ENCODE results near the gene ALPP. TPM values are rescaled to one million over a fixed set of nuclear protein-coding genes. Genes with fewer than 3 reads are reported as not detected.
A peak's percentile ranks its signal among the peaks of the same experiment; 100 is the strongest.

ALPP gene
- total RNA-seq, 1 experiment from 2014 or later: 0.20 TPM

GRCh38 chr2:232419245-232420072 lies 40.9 kb downstream of the ALPP start (continued):
- no peak for TF ChIP-seq STAT6 (CRISPR knock-in tag; conservative IDR thresholded peaks at IDR 0.05; ENCODE audit: low read depth)

- CTCF ChIA-PET: interaction anchor here (1.2 to 1.9 kb wide), 3 partner anchors 17 to 494 kb away, joined by 4 to 6 read pairs (median 4); no protein-coding TSS in a partner anchor
- H3K4me1 Mint-ChIP-seq: peaks cover 39% of the 10 kb centered on the region
- H3K27ac Mint-ChIP-seq: no peak overlapping the region
Observed at GRCh38 chr2:232420073-232420454, 41.5 kb downstream of the ALPP start.

GRCh38 chr2:232420463-232421188 lies 42.1 kb downstream of the ALPP start:
- Mint-ChIP-seq H3K27me3 (ENCODE audit: low read depth) (peaks cover 76% of the 10 kb centered on the region), H3K4me1 (peaks cover 45% of the 10 kb centered on the region), H3K9me3 (peaks cover 5% of the 10 kb centered on the region), H3K36me3 (peaks cover 14% of the 10 kb centered on the region), H3K27ac (no peak overlapping the region), H3K4me3 (peak overlapping the region; percentile 77)
- peak; percentile 61 for DNase-seq (ENCODE audit: low spot score)
- peak; percentile 13 for ATAC-seq
- ChIA-PET POLR2A (interaction anchor here (0.6 to 1.3 kb wide), 5 partner anchors 9 to 32 kb away, joined by 3 to 4 read pairs (median 4); no protein-coding TSS in a partner anchor), CTCF (interaction anchor here (0.8 to 1.9 kb wide), 13 partner anchors 10 to 520 kb away, joined by 3 to 6 read pairs (median 4); no protein-coding TSS in a partner anchor)
- no peak for TF ChIP-seq NFATC4 (CRISPR knock-in tag; IDR thresholded peaks at IDR 0.05)
- no peak for TF ChIP-seq SP1 (CRISPR knock-in tag; conservative IDR thresholded peaks at IDR 0.05)
- TF ChIP-seq MLX (CRISPR knock-in tag; IDR thresholded peaks at IDR 0.05): no peak
- no peak for TF ChIP-seq NR2C2 (CRISPR knock-in tag; IDR thresholded peaks at IDR 0.05)
- no peak for TF ChIP-seq NR1H2 (CRISPR knock-in tag; IDR thresholded peaks at IDR 0.05)
- peak; percentile 56; the same call in 1 of the 2 replicates for TF ChIP-seq MAX (CRISPR knock-in tag; IDR thresholded peaks at IDR 0.05)
- no peak for TF ChIP-seq STAT6 (CRISPR knock-in tag; conservative IDR thresholded peaks at IDR 0.05; ENCODE audit: low read depth)
- no peak for TF ChIP-seq TP53 (CRISPR knock-in tag; IDR thresholded peaks at IDR 0.05)
- no peak for TF ChIP-seq ESRRA (CRISPR knock-in tag; IDR thresholded peaks at IDR 0.05; ENCODE audit: borderline replicate concordance)
- TF ChIP-seq ZNF512 (CRISPR knock-in tag; IDR thresholded peaks at IDR 0.05; ENCODE audit: borderline replicate concordance): no peak
- TF ChIP-seq KAT7 (CRISPR knock-in tag; IDR thresholded peaks at IDR 0.05; ENCODE audit: borderline replicate concordance): peak; percentile 26; the same call in 1 of the 2 replicates
- TF ChIP-seq ZNF396 (CRISPR knock-in tag; IDR thresholded peaks at IDR 0.05; ENCODE audit: borderline replicate concordance): no peak
- TF ChIP-seq OVOL2 (CRISPR knock-in tag; IDR thresholded peaks at IDR 0.05; ENCODE audit: borderline replicate concordance): no peak
- no peak for TF ChIP-seq ATF1 (CRISPR knock-in tag; IDR thresholded peaks at IDR 0.05)

More at GRCh38 chr2:232420073-232420454, 41.5 kb downstream of the ALPP start:
- TF ChIP-seq ZNF281 (CRISPR knock-in tag; IDR thresholded peaks at IDR 0.05) (peak; percentile 51; the same call in 1 of the 2 replicates), TEAD4 (CRISPR knock-in tag; IDR thresholded peaks at IDR 0.05) (no peak)
- H3K9me3 Mint-ChIP-seq: peaks cover 5% of the 10 kb centered on the region
- peak overlapping the region; percentile 77 for H3K4me3 Mint-ChIP-seq
- H3K27me3 Mint-ChIP-seq (ENCODE audit: low read depth): peaks cover 76% of the 10 kb centered on the region
- peaks cover 14% of the 10 kb centered on the region for H3K36me3 Mint-ChIP-seq
- DNase-seq (ENCODE audit: low spot score) (no peak), ATAC-seq (peak; percentile 10; the same call in 1 of the 2 replicates)
- POLR2A ChIA-PET: interaction anchor here (1.3 kb wide), 1 partner anchor 32 kb away, joined by 4 read pairs; no protein-coding TSS in a partner anchor
